Adrenal gland (tissue), 12 donors: ENCODE data around the gene RADIL. TPM values are rescaled to one million over a fixed set of nuclear protein-coding genes. Genes with fewer than 3 reads are reported as not detected.
A peak's percentile ranks its signal among the peaks of the same experiment; 100 is the strongest.

Source experiments
- DNase-seq, 7 donors: peaks; one replicate each; pipeline ENCODE4 v3.0.0-alpha.2; 2019 to 2020
- H3K27ac ChIP-seq, 5 donors: fragments of 200-600 bp; sonication (generic) in 4 of 5; 1 replicate in 3 of 5; 2 replicates in 2 of 5; pipeline versions ENCODE4 v1.5.1 to v1.8.0; 2016 to 2020; ENCODE audit warnings: mild to moderate bottlenecking in 1 of 5
- H3K27me3 ChIP-seq: fragments of 200-600 bp; 2 replicates; pipeline ENCODE4 v1.8.0; 2021
- H3K36me3 ChIP-seq, 2 donors: fragments of 200-600 bp; replicated peaks in 1 of 2; 1 replicate in 1 of 2; 2 replicates in 1 of 2; pipeline versions ENCODE4 v1.5.1 to v1.8.0; 2018 to 2022
- H3K4me1 ChIP-seq, 2 donors: fragments of 200-600 bp; replicated peaks in 1 of 2; 1 replicate in 1 of 2; 2 replicates in 1 of 2; pipeline versions ENCODE4 v1.5.1 to v1.8.0; 2018 to 2021
- H3K4me3 ChIP-seq, 4 donors: fragments of 200-600 bp; sonication (generic) in 3 of 4; one replicate each; pipeline ENCODE4 v1.5.1; 2016 to 2018
- H3K9me3 ChIP-seq, 3 donors: fragments of 200-600 bp; sonication (generic) in 1 of 3; replicated peaks in 1 of 3; 1 replicate in 2 of 3; 2 replicates in 1 of 3; pipeline versions ENCODE4 v1.5.1 to v1.8.0; 2016 to 2021
- CTCF ChIP-seq, 6 experiments: fragments of 450-650 bp in 4 of 6; fragments of 200-600 bp in 2 of 6; sonication (generic) in 1 of 6; IDR thresholded peaks; 1 replicate in 5 of 6; 2 replicates in 1 of 6; pipeline versions ENCODE4 v1.5.1 to v1.8.0; 2016 to 2021; ENCODE audit warnings: antibody characterized with exemption in 6 of 6, mild to moderate bottlenecking in 2 of 6, moderate library complexity in 1 of 6
- POLR2A ChIP-seq, 2 donors: fragments of 450-650 bp; IDR thresholded peaks; one replicate each; pipeline ENCODE4 v1.6.1; 2017; ENCODE audit warnings: antibody characterized with exemption in 2 of 2, mild to moderate bottlenecking in 2 of 2, moderate library complexity in 1 of 2
- WGBS, 4 donors: extraction: QIAGEN DNeasy Blood & Tissue Kit in 2 of 4; methylation state at CpG; one replicate each; pipeline versions ENCODE4 v1.1.5 to v1.1.7; 2013 to 2017; 5-methylcytosine and 5-hydroxymethylcytosine counted together
- intact Hi-C, 2 donors: fragments of 100-400 bp; cut with DNase I; formaldehyde crosslinking; loops; one replicate each; pipeline versions ENCODE4 v1.14.1 to v1.15.0; 2022 to 2023
- polyA plus RNA-seq, 3 donors: library from polyadenylated mRNA; stranded (reverse); fragments of 200-250 nt in 2 of 3; fragments of 350-450 nt in 1 of 3; fragmentation: Illumina TruSeq in 1 of 3; extraction: RNeasy Lipid Tissue Mini Kit (QIAGEN cat#74804) in 1 of 3; gene quantifications; one replicate each; pipeline ENCODE4 v1.2.3, GENCODE V29; 2013 to 2014
- total RNA-seq, 9 donors: library from RNA; depleted of rRNA in 4 of 9; stranded (reverse); fragments of >200 nt in 4 of 9; fragments of 120-200 nt in 1 of 9; fragmentation: NEBNext Ultra II Directional in 1 of 9; extraction: Animal tissue kit (Norgen Biotek cat#: 25700) in 1 of 9; gene quantifications; one replicate each; pipeline versions ENCODE4 v1.1.0 to v1.2.4, GENCODE V29; 2013 to 2023
- donor health status: healthy with polysubstance abuse.
- donor health status: Bipolar disorder and iron deficiency.
- donor health status: DM: yes; HTN: yes; CAD: no.
- donor health status: DM: no; HTN: no; CAD: no.
- donor health status: DM: no; HTN: no; CAD: no.
- donor health status: DM: yes; HTN: yes; CAD: no.

Gene RADIL
- total and polyA plus RNA-seq, 12 donors = 0.16 to 7.8 (median 1.4) TPM

GRCh38 chr7:4873071-4873944, 10.2 kb downstream of the RADIL start:
- DNase-seq = no peak
- WGBS, 4 donors = 80 to 89% (median 85%) methylated on average over 27 to 31 of the region's 31 CpGs
- Histone ChIP-seq H3K27me3 (no peaks in the 10 kb centered on the region), H3K27ac (no peak overlapping the region), H3K9me3 (no peaks in the 10 kb centered on the region), H3K4me3 (no peak overlapping the region), H3K4me1 (no peaks in the 10 kb centered on the region), H3K36me3 (no peaks in the 10 kb centered on the region)
- no peak for TF ChIP-seq POLR2A (IDR thresholded peaks at IDR 0.05)
- no peak for TF ChIP-seq CTCF (IDR thresholded peaks at IDR 0.05)
- intact Hi-C loops = no loop called here

GRCh38 chr7:4871930-4872675, 11.4 kb downstream of the RADIL start:
- Histone ChIP-seq H3K9me3 (no peaks in the 10 kb centered on the region), H3K36me3 (no peaks in the 10 kb centered on the region), H3K4me3 (no peak overlapping the region), H3K4me1 (no peaks in the 10 kb centered on the region), H3K27ac (no peak overlapping the region), H3K27me3 (no peaks in the 10 kb centered on the region)
- 67 to 72% (median 70%) methylated on average over 16 to 19 of the region's 19 CpGs for WGBS, 4 donors
- intact Hi-C loops = no loop called here
- TF ChIP-seq POLR2A (IDR thresholded peaks at IDR 0.05) (no peak), CTCF (IDR thresholded peaks at IDR 0.05) (no peak)
- peak in 1 of 7 donors; percentile 30 for DNase-seq

GRCh38 chr7:4871056-4871680, 12.3 kb downstream of the RADIL start:
- TF ChIP-seq CTCF (IDR thresholded peaks at IDR 0.05) = no peak
- TF ChIP-seq POLR2A (IDR thresholded peaks at IDR 0.05) = no peak
- intact Hi-C loops = no loop called here
- no peak overlapping the region for H3K4me3 ChIP-seq
- no peaks in the 10 kb centered on the region for H3K27me3 ChIP-seq
- DNase-seq = no peak
- WGBS, 4 donors = 60 to 68% (median 65%) methylated on average over 16 to 23 of the region's 23 CpGs
- H3K4me1 ChIP-seq = no peaks in the 10 kb centered on the region
- no peaks in the 10 kb centered on the region for H3K36me3 ChIP-seq
- H3K9me3 ChIP-seq = no peaks in the 10 kb centered on the region
- no peak overlapping the region for H3K27ac ChIP-seq

GRCh38 chr7:4868493-4868892, 15.0 kb downstream of the RADIL start:
- Histone ChIP-seq H3K27ac (no peak overlapping the region), H3K36me3 (no peaks in the 10 kb centered on the region), H3K9me3 (no peaks in the 10 kb centered on the region), H3K4me1 (no peaks in the 10 kb centered on the region), H3K27me3 (no peaks in the 10 kb centered on the region), H3K4me3 (no peak overlapping the region)
- 88 to 97% (median 89%) methylated on average over 5 of the region's 5 CpGs for WGBS, 4 donors
- DNase-seq = peak in 1 of 7 donors; percentile 20
- TF ChIP-seq POLR2A (IDR thresholded peaks at IDR 0.05) (no peak), CTCF (IDR thresholded peaks at IDR 0.05) (no peak)
- intact Hi-C loops = no loop called here
